T1000 (cell line): ENCODE results near the gene RNF187.

Experiments used
- DNase-seq: peaks from one replicate; lab custom pipeline; 2025; ENCODE audit warnings: mixed read lengths; lab: John Stamatoyannopoulos, UW

RNF187 gene

DNA sequence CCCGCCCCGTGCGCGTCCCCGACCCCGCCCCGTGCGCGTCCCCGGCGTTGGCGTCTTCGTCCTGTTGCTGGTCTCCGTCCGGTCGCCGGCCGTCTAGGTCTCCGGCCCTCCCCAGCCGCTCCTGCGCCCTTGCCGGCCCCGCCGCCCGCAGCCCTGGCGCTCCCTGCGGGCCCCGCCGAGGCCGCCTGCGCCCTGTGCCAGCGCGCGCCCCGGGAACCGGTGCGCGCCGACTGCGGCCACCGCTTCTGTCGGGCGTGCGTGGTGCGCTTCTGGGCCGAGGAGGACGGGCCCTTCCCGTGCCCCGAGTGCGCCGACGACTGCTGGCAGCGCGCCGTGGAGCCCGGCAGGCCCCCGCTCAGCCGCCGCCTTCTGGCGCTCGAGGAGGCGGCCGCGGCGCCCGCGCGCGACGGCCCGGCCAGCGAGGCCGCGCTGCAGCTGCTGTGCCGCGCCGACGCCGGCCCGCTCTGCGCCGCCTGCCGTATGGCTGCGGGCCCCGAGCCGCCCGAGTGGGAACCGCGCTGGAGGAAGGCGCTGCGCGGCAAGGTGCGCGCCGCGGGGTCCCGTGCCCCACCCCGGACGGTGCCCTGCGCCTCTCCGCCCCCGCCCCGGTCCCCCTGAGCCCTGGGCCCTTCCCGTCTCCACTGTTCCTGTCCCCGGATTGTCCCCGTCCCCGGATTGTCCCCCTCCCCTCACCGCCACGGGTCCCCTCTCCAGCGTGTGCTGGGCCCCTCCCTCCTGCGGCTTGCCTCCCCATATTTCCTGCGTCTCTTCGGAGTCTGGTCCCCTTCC lies at the start of gene RNF187:
TSS of gene RNF187 (plus strand) at position 47 of the 789 bp plus-strand sequence.
- peak; percentile 57 for DNase-seq

DNA sequence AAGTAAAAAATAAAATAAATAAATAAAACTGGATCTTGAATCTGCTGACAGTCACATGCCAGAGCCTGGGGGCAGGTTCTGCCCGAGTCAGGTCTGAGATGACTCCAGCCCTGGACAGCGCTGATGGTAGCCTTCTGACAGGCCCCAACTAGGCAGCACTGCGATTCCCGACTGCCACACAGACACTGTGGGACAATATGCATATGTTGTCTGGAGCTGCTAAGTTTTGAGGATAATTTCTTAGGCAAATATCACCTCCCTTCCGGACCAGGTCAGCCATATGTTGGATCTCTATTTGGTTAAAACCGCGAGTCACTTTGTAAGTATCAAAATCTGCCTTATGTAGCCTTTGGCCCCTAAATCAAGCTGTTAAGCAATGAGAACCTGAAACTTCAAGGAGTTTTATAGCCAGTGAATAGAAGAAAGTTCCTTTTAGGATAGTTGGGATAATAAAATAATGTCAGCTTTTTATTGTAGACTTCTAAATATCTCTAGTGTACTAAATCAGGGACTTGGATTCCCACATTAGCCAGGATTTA lies 49.7 kb upstream of the RNF187 start:
- DNase-seq: no peak

DNA sequence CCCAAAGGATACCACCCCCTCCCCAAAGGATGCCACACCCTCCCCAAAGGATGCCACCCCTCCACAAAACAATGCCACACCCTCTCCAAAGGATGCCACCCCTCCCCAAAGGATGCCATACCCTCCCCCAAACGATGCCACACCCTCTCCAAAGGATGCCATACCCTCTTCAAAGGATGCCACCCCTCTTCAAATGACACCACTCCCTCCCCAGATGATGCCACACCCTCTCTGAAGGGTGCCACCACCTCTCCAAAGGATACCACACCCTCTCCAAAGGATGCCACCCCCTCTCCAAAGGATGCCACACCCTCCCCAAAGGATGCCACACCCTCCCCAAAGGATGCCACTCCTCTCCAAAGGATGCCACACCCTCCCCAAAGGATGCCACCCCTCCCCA lies 48.9 kb upstream of the RNF187 start:
- no peak for DNase-seq

DNA sequence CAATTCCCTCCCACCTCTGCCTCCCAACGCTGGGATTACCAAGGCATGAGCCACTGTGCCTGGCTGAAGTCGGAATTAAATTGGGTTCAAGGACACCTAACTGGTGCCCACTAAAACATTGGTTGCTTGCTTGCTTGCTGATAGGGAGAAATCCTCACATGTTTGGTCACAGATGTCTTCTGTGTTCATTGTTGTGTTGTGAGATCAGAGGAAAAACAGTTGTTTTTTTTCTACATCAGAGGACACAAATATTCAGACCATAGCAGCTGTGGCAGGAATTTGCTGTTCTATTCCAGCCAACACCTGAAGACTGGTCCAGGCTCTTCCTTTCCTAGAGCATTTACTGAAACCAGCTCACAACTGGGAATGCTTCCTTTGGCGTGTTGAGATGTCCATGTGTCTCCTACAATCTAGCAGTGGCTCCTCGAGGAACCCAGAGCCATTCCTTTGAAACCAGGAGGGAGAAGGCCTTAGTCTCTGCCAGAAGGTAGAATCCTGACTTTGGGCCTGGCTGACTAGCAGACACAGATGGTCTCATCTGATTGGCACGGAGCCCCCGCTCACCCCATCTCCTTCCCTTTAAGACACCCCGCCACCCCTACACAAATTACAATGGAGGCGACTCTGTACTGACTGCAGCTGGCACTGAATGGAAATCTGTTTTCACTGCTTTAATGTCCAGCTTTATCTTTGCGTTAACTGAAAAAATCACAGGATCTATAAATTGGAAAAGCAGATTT lies 46.3 kb upstream of the RNF187 start:
- no peak for DNase-seq

DNA sequence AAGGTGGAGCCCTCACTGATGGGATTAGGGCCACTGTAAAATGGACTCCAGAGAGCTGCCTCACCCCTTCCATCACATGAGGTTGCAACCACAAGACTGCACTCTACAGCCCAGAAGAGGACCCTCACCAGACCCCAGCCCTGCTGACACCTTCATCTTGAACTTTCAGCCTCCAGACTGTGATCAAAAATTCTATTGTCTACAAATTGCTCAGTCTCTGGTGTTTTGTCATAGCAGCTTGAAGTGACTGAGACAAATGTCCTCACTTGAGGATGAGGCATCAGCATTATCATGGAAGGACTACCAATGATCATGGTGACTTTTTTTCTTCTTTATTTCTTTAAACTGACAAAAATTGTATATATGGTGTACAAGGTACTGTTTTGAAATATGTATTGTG lies 43.8 kb upstream of the RNF187 start:
- no peak for DNase-seq

DNA sequence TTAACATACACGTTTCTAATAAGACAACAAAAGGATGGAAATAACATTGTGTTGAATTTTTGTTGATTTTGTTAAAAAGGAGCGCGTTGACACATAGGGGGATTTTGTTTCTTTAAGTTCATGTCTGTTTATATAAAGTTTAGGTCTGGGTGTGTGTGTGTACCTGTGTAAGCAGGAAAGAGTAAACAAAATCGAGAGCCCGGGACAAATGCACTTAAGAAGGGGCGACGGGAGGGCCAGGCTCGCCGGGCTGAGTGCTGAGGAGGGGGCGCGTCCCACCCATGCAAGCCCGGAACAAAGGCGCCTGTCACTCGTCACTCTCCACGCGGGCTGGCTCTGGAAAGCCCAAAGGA lies 41.7 kb upstream of the RNF187 start:
- no peak for DNase-seq

DNA sequence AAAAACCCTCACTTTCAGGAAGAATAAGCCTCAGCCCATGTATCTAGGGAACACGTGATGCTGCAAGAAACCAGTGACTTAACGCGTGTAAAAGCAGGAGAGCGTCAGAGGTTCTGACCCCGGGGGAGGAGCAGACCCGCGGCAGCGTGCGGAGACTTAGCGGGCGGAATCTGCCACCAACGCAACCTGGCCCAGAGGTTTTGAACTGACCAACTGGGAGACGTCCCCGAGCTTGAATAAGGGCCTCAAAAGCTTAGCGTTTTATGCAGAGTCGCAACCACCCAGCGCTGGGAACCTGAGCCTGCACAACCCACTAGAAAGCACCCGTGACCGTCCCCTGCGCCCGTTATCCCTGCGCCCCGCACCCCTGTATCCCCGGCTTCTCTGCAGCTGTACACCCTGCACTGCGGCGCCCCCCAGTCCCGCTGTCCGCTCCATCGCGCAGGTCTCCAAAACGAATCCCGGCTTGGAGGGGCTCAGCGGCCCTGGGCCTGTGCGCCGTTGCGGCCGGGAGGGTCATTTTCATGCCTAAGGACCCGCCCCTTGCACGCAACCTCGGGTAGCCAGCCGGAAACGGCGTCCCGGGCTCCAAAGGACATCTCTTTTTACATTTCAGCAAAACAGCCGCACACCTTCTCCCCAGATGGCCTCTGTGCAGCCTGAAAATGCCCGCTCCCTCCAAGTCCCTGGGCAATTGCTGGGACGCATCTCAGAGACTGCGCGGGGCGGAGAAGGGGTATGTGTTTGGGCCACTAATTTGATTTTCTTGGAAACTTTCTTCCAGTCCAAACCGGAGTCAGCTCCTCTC lies 41.1 kb upstream of the RNF187 start:
- no peak for DNase-seq

DNA sequence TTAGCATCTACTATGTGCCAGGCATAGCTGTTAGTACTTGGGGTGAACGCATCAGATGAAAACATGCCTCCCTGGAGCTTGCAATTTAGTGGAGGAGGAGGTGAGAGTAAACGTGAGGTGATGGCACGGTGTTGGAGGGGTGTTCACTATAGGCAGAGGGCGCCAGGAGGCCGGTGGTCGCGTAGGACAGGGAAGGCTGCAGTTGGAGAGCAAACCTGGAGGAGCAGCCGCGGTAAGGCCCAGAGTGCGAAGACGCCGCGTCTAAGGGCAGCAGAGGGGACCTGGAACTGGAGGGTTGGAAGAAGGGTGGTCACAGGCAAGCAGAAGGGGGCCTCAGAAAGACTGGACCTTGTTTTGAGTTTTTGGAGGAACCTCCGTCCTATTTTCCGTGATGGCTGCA lies 40.3 kb upstream of the RNF187 start:
- DNase-seq: no peak

DNA sequence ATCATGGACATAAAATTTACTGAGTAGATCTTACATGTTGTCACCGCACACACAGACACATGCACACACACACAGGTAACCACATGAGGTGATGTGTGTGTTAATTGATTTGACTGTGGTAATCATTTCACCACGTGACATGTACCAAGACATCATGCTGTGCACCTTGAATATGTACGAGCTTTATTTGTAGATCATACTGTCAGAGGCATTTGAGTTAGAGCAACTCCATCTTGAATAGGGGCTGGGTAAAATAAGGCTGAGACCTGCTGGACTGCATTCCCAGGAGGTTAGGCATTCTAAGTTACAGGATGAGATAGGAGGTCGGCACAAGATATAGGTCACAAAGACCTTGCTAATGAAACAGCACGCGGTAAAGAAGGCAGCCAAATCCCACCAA lies 38.8 kb upstream of the RNF187 start:
- no peak for DNase-seq

DNA sequence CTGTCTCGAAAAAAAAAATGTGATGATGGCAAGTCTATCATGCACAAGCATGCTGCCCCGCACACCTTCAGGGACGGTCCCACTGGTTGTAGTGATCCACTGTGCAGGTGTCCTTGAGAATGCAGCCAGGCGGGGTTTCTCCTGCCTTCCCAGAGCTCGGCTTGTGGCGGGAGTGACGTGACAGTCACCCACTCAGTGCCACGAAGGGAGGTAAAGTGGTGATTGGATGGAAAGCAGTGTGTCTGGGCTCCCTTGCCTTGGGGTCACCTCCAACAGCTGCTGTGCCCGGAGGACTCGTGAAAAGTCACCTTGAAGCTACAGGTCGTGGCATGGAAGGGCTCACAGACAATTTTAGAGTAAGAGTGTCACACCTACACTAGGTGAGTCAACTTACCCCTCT lies 37.0 kb upstream of the RNF187 start:
- no peak for DNase-seq

DNA sequence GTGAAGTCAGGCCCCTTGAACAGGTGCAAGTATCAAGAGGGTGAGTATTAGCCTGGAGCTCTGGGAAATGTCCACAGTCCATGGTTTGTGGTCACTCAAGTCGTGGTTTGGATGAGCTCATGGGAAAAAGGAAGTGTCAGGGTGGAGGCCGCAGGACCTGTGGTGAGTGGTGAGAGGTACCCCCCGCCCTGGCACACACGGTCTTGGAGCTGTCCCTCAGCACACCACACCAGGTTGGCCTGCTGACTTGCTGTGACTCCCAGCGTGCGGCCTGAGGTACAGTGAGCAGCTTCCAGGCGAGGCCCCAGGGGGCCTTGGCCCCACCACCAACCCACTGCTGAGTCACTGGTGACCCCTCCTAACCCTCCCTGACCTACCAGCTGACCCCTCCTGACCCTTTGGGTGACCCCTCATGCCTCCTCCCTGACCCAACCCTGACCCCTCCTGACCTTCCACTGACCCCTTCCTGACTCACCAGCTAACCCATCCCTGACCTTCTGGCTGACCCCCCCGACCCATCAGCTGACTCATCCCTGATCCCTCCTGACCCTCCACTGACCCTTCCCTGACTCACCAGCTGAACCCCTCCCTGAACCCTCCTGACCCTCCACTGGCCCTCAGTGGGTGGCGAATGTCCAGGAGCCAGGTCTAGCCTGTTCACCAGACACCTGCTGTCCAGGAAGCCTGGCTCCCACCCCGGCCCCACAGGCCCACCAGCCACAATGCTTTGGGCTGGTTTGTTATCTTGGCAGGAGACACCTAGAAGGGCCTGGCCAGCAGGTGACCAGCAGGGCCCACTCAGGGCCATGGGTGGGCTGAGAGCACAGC lies 34.8 kb upstream of the RNF187 start:
- no peak for DNase-seq

DNA sequence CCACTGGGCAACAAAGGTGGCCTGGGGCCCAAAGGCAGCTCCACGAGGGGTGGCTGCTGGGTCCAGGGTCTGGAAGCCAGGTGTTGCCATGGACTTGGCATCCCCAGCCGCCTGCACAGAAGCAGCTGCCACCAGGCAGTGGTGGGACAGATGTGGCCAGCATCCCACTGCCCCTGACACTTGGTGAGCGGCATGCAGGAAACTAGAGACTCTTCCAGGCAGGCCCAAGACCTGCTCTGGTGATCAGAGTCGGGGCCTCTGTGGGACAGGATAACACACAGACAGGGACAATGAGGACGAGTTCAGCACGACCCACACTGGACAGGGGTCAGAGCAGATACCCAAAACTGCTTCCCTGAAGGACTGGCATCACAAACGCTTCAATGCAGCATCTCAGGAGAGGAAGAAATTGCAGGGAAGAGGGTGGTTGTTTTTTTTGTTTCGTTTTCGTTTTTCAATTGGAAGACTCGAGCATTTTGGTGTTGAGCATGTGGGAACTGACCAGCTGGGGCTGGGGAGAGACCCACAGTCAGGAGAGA lies 34.1 kb upstream of the RNF187 start:
- DNase-seq: no peak

DNA sequence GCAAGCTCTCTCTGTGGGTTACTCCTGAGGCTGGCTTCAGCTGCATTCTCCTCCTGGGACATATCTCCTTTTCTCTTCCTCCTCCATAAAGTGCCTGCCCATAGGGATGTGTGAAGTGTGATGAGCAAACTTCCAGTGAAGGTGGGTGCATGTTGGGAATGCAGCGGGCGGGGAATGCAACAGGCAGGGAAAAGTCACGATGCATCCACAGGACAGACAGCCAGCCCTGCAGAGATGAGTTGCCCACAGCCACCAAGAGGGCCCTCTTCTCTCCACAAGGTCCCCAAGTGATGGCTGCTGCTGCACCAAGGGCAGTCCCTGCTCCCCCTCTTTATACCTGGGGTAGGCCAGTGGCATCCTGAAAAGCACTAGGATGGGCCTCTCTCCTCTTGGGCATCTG lies 33.6 kb upstream of the RNF187 start:
- no peak for DNase-seq

DNA sequence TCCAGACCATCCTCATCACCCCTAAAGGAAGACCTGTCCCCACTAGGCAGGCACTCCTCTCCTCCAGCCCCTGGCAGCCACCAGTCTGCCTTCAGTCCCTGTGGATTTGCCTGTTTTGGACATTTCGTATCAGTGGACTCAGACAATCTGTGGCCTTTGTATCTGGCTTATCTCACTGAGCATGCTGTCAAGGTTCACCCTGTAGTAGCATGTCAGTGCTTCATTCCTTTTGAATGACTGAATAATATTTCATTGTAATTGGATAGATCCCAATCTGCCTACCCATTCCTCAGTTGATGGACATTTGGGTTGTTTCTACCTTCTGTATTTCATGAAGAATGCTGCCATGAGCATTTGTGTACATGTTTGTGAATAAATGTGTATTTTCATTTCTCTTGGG lies 32.9 kb upstream of the RNF187 start:
- no peak for DNase-seq

DNA sequence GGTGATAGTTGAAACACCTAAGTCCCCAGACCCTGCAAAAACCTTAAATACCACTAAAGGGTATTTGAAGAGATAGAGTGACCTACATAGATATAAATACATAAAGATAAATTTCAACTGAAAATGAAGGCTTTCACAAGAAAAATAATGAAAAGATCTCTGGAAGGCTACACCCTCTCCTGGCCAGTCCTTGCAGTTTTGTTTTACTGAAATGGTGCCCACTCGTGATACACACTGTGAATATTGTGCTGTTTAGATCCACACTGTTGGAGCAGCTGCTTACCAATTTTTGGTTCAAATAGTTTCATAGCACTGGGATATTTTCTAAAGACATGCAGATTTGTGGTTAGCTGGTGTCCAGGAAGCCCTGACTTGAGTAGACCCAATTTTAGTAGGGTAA lies 31.5 kb upstream of the RNF187 start:
- no peak for DNase-seq

DNA sequence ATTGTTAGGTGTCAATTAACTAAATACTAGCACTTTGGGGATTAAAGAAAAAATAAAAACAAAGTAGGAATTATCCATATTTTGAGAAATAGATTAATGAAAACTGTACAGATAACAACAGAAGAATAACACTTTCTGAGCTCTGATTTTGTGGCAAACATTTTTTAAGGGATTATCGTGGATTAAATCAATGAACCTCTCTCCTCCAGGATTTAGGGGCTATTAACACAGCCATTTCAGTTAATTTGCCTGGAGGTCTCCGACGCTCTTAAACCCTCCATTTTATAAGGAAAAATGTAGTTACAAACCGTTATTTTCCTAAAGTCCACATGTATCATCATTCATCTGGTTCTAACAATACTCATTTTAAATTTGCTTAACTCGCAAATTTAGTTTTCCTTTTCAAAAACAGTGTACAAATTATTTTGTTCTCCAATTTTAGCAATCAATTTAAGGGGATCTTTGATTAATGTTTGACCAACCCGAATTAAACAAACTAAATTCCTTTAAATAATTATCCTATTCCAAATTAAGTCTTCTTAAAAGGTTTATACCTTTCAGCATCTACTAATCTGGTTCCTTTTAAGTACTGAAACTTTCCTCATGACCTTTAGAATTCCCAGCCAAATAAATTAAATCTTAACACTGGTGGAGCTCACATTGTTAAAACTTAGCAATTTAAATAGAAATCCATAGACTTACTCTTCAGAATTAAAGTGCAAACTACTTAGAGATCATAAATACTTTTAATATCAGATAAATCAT lies 30.7 kb upstream of the RNF187 start:
- no peak for DNase-seq

DNA sequence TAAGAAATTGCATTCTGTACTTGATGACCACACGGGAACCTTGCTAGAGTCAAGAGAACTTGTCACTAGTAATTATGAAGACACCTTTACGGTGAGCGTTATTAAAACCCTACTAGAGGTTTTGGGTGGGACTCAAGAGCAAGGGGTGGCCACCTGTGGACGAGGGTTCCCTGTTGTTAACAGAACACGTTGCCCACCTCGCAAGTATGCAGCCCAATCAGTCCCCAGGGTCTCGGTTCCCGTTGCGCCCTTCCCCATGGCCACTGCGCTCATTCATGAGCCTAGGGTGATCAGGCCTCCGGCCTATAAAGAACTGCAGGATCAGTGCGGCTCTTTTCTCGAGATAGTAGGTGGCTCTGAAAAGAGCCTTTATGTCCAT lies 30.2 kb upstream of the RNF187 start:
- DNase-seq: no peak

DNA sequence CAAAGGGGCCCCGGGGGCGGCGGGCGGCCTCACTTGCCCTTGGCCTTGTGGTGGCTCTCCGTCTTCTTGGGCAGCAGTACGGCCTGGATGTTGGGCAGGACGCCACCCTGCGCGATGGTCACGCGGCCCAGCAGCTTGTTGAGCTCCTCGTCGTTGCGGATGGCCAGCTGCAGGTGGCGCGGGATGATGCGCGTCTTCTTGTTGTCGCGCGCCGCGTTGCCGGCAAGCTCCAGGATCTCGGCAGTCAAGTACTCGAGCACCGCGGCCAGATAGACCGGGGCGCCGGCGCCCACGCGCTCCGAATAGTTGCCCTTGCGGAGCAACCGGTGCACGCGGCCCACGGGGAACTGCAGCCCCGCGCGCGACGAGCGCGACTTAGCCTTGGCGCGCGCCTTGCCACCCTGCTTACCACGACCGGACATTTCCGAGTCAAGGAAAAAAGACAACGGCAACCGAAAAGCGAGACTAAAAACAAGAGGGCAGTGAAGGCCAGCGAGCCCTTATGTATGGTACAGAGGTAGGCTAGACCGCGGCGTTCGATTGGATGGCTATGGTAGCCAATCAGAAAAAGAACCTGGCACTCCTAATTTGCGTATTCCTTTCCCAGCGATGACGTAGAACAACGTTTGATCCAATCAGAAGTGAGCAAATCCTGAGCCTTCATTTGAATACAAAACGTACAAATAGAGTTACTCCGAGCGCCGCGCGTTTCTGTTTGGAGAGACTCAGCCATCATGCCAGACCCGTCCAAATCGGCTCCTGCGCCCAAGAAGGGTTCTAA lies 29.6 kb upstream of the RNF187 start:
- DNase-seq: peak; percentile 80

DNA sequence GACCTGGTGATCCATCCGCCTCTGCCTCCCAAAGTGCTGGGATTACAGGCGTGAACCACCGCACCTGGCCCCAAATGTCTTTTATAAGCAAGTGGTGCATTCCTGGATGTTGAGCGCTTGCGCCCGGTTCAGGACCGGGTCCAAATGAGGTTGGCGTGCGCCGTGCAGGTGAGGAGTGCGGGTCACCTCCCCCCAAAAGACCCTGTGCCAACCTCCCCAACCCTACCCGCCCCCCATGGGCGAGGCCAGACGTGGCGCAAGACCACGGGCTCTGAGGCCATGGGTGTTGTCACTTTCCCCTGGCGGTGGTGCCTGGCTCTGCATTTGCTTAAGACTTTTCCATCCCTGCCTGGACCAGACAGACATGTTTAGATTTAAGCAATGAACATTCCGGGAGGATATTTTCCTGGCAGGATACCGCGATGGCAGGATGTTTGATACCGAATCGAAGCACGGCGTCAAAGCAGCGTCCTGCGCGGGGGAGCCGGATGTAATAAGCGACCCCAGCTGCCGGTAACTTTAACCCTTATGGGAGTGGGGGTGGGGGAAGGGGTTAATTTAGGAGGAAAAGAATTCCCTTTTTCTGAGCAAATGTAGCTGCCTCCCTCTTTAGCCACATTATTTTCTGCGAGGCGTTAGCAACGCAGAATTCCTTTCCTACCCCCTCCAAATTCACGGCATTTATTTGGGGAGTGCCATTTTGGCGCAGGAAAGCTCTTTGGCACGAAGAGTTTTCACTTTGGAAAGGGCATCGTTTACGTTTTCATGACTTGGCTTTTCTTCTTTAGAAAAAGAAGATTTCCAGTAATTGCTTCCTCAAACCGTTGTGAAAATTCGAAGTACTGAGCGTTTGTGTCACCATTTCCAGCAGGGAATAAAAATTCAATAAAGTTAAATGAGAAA lies 27.8 kb upstream of the RNF187 start:
- DNase-seq: no peak
